ENCODE measurements around the gene CCDC30. TPM values are rescaled to one million over a fixed set of nuclear protein-coding genes. Genes with fewer than 3 reads are reported as not detected.
A peak's percentile ranks its signal among the peaks of the same experiment; 100 is the strongest.

CCDC30 gene
- total and polyA plus RNA-seq, 12 donors, result 0.38 to 3.2 (median 1.3) TPM

DNA sequence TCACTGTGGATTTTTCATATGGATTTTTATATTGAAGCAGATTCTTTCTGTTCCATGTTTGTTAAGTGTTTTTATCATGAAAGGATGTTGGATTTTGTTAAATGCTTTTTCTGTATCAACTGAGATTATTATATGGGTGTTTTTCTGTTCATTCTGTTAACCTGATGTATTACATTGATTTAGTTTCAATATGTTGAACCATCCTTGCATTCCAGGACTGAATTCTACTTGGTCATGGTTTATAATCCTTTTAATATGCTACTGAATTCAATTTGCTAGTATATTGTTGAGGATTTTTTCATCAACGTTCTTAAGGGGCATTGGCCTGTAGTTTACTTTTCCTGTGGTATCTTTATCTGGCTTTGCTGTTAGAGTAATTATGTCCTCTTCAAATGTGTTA is 55.8 kb downstream of the CCDC30 start:
- Histone ChIP-seq H3K27ac (no peak overlapping the region), H3K27me3 (no peaks in the 10 kb centered on the region), H3K9me3 (peaks cover 0 to 86% (median 28%) of the 10 kb centered on the region in 11 donors), H3K36me3 (peaks cover 0 to 6% (median 0%) of the 10 kb centered on the region in 9 donors), H3K4me3 (no peak overlapping the region), H3K4me1 (no peaks in the 10 kb centered on the region)
- intact Hi-C loops (cut with DNase I), result no loop called here
- WGBS, 2 donors, result 40 to 78% methylated on average over 1 of the region's 1 CpG
- ATAC-seq (no peak), DNase-seq (no peak)
- TF ChIP-seq, protein P1, sequence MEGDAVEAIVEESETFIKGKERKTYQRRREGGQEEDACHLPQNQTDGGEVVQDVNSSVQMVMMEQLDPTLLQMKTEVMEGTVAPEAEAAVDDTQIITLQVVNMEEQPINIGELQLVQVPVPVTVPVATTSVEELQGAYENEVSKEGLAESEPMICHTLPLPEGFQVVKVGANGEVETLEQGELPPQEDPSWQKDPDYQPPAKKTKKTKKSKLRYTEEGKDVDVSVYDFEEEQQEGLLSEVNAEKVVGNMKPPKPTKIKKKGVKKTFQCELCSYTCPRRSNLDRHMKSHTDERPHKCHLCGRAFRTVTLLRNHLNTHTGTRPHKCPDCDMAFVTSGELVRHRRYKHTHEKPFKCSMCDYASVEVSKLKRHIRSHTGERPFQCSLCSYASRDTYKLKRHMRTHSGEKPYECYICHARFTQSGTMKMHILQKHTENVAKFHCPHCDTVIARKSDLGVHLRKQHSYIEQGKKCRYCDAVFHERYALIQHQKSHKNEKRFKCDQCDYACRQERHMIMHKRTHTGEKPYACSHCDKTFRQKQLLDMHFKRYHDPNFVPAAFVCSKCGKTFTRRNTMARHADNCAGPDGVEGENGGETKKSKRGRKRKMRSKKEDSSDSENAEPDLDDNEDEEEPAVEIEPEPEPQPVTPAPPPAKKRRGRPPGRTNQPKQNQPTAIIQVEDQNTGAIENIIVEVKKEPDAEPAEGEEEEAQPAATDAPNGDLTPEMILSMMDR (IDR thresholded peaks at IDR 0.05), result no peak

DNA sequence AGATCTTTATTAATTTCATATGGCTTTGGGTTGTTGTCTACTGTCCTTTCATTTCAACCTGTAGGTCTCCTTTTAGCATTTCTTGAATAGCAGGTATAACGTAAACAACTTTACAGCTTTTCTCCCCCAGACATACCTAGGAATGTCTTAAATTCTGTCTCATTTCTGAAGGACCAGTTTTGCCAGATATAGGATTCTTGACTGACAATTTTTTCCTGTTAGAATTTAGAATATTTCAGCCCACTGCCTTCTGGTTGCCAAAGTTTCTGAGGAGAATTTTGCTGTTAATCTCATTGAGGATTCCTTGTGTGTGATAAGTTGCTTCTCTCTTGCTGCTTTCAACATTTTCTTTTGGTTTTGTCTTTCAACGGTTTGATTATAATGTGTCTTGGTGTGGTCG is 60.1 kb downstream of the CCDC30 start:
- Histone ChIP-seq H3K9me3 (peaks cover 0 to 49% (median 28%) of the 10 kb centered on the region in 11 donors), H3K27me3 (no peaks in the 10 kb centered on the region), H3K4me1 (no peaks in the 10 kb centered on the region), H3K27ac (no peak overlapping the region), H3K4me3 (no peak overlapping the region), H3K36me3 (no peaks in the 10 kb centered on the region)
- DNase-seq (no peak), ATAC-seq (no peak)
- TF ChIP-seq, protein P1 (IDR thresholded peaks at IDR 0.05), result no peak
- WGBS, 2 donors, result 90 to 91% methylated on average over 3 of the region's 3 CpGs
- intact Hi-C loops (cut with DNase I), result no loop called here

DNA sequence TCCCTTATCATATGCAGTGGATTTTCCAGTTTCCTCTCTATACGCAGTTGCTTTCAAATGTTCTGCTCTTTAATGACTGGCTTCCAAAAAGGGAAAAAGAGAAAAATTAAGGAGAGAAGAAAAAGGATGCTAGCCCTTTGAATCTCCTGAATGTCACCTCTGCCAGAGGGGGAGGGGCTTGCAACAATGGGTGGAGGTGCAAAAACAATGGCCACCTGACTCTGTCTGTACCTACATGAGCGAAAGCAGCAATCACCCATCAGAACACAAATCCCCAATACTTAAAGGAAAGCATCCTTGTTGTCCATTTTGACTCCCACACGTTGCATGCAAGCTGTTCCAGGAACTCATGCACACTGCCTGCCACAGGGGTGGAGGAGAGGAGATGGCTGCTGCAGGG is 61.2 kb downstream of the CCDC30 start:
- ATAC-seq, result no peak
- Histone ChIP-seq H3K27ac (no peak overlapping the region), H3K36me3 (peaks cover 0 to 3% (median 0%) of the 10 kb centered on the region in 9 donors), H3K4me1 (peaks cover 0 to 2% (median 0%) of the 10 kb centered on the region in 9 donors), H3K27me3 (no peaks in the 10 kb centered on the region), H3K4me3 (no peak overlapping the region), H3K9me3 (peaks cover 0 to 38% (median 18%) of the 10 kb centered on the region in 11 donors)
- intact Hi-C loops (cut with DNase I), result no loop called here
- TF ChIP-seq, protein P1 (IDR thresholded peaks at IDR 0.05), result no peak
- 73 to 75% methylated on average over 3 of the region's 3 CpGs for WGBS, 2 donors
- no peak for DNase-seq

DNA sequence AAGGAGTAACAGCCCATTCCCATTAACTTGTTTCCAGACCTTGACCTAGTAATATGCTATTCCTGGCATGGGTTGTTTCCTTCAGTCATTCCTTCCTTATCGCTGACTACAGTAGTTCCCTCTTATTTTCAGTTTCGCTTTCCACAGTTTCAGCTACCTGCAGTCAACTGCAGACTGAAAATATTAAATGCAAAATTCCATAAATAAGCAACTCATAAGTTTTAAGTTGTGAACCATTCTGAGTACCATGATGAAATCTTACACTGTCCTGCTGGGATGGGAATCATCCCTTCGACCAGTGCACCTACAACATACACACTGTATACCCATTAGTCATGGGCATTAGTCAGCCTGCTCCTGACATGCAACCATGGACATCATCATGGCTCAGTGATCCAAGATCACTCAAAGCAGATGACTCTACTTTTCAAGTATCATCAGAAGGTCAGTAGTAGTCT is 66.7 kb downstream of the CCDC30 start:
- peaks cover 0 to 9% (median 0%) of the 10 kb centered on the region in 9 donors for H3K4me1 ChIP-seq
- H3K4me3 ChIP-seq, result peak overlapping the region in 5 of 10 donors; percentile 10 to 29 (median 12)
- no peak overlapping the region for H3K27ac ChIP-seq
- H3K27me3 ChIP-seq, result no peaks in the 10 kb centered on the region
- DNase-seq (no peak), ATAC-seq (peak in 1 of 8 donors; percentile 46)
- peaks cover 0 to 3% (median 0%) of the 10 kb centered on the region in 9 donors for H3K36me3 ChIP-seq
- TF ChIP-seq, protein P1 (IDR thresholded peaks at IDR 0.05), result no peak
- intact Hi-C loops (cut with DNase I), result no loop called here
- 75 to 76% methylated on average over 3 of the region's 3 CpGs for WGBS, 2 donors
- H3K9me3 ChIP-seq, result no peaks in the 10 kb centered on the region

Data from heart right ventricle (tissue), 16 donors.